NCI-H446 (cell line): ENCODE data around the gene ADCY1.

ENCODE experiments used
- DNase-seq, 2 experiments: peaks; one replicate each; lab custom pipeline; 2025; lab: John Stamatoyannopoulos, UW

Gene ADCY1

DNA sequence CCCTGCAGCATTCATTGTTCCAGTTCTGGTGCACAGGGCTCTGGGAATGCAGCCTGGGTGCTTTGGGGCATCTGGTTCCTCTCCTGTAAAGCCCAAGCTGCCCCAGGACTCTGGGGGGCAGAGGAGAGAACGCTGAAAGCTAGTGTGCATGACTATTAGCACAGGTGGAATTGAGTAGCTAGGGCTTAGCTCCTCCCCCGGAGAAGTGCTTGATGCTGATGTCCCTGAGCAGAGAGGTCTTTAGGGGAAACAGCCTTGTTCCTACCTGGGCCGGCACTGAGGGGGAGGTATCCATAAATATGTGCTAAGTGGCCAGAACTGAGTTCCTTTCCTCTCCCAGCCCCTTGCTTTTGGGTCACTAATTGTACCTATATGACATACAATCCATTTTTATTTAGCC lies 3.9 kb downstream of the ADCY1 start:
- DNase-seq: no peak

DNA sequence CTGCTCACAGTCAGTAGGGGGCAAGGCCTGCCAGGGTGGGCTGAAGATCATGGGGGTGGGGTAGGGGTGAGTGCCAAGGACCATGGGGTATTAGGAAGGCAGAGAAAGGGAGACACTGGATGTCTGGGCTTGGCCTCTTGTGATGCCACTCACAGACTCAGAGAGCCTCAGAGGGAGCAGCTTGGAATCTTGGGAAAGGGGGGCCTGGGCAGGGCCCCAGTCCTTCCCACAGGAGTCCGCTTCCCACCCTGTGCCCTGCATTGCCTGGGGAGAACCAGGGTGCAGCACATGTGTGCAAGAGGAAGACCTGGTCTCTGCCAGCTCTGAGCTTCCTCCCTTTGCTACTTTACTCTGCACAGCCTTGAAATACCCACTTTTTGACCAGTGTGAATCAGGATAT lies 4.3 kb downstream of the ADCY1 start:
- no peak for DNase-seq

GRCh38 chr7:45579391-45579801 lies 5.2 kb downstream of the ADCY1 start:
- no peak for DNase-seq

DNA sequence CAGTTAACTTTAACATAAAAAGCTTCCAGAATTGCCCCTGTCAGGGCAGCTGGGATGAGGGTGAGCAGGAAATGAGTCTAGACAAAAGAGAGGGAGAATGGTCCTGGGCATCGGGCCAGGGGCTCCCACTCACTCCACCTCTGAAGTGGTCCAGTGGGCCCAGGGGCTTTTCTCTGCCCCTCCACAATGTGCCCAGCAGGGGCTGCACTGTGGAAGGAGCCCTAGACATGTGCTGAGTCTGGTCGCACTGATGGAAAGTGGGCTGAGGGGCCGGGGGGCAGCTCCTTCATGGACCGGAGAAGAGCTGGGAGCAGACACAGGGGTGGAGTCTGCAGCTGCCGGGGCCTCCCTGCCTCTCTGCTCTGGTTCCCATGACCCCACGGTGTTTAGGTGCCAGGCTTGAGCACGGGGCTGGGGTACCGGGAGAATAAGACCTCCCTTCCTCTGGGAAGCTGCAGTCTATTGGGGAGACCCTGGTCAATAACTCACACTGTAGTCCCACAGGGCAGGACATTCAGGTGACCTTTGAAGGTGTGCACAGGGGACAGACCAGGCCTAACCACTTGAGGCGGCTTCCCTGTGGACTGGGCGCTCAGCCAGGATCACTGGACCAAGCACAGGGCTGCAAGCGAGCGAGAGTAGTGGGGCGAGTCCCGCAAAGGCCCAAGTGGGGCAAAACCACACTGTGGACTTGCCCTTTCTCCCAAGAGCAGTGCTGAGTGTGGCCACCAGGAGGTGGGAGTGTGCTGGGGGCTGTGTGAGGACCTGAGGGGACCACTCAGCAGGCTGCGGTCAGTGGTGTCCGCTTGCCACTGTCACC lies 6.1 kb downstream of the ADCY1 start:
- no peak for DNase-seq

DNA sequence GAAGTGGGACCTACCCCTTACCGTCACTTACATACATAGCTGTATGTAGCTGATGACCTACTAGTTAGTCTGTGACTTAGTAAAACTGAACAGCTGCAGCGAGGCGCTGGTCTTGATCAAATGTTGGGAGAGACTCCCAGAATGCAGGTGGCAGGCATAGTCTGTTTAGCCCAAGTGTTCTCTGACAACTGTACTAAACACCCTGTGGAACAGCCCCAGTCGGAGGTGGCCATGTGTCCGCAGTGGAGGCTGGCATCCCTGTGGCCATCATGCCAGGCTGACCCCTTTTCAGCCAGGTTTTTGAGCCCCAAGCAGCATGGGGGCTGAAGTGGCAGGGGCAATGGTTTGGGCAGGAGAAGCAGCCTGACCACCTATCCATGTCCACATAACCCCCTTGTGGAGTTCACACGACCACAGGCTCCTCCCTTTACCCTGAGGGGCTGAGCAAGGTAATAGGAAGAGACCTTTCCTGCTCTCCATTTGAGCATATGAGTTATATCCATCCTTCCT lies 7.2 kb downstream of the ADCY1 start:
- no peak for DNase-seq

DNA sequence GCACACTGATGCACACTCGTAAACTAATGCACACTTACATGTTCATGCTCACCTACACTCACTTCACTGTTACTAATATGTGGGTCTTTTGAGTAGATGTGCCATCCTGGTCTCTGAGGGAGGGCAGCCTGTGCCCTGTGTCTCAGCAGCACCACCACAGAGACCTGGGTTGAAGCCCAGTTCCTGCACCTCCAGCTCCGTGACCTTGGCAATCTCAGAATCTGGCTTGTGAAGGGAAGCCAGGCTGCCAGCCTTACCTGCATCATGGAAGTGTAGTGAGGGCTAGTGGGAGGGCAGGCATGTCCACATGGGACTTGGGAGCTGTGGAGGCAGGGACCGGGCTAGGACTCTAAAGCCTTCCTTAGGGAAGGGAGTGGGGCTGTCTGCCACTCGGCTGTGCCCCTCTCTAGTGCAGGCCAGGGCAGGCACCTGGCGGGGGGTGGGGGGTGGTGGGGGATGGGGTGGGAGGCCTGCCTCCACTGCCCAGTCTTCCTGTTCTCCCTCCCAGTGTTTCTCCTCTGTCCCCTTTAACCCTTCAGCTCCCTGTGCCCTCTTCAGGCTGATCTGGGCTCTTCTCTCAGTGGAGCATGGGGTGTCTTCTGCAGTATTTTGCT lies 8.1 kb downstream of the ADCY1 start:
- DNase-seq: no peak

GRCh38 chr7:45582868-45583277 lies 8.7 kb downstream of the ADCY1 start:
- DNase-seq: no peak

DNA sequence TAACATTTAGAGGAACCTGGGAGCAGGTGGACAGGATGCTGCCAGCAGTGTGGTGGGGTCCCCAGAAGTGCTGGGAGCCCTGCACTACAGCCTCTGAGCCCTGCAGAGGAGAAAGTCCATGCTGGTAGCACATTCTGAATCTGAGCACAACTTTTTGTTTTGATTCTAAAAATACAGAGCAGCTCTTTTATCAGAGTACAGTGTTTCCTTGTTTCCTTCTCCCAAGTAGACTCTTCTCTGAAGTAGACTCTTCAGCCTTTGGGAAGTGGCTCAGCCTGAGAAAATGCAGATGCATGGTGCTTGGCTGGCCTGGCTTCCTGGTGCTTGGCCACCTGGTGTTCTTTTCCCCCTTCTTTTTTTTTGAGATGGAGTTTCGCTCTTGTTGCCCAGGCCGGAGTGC lies 9.1 kb downstream of the ADCY1 start:
- DNase-seq: no peak

DNA sequence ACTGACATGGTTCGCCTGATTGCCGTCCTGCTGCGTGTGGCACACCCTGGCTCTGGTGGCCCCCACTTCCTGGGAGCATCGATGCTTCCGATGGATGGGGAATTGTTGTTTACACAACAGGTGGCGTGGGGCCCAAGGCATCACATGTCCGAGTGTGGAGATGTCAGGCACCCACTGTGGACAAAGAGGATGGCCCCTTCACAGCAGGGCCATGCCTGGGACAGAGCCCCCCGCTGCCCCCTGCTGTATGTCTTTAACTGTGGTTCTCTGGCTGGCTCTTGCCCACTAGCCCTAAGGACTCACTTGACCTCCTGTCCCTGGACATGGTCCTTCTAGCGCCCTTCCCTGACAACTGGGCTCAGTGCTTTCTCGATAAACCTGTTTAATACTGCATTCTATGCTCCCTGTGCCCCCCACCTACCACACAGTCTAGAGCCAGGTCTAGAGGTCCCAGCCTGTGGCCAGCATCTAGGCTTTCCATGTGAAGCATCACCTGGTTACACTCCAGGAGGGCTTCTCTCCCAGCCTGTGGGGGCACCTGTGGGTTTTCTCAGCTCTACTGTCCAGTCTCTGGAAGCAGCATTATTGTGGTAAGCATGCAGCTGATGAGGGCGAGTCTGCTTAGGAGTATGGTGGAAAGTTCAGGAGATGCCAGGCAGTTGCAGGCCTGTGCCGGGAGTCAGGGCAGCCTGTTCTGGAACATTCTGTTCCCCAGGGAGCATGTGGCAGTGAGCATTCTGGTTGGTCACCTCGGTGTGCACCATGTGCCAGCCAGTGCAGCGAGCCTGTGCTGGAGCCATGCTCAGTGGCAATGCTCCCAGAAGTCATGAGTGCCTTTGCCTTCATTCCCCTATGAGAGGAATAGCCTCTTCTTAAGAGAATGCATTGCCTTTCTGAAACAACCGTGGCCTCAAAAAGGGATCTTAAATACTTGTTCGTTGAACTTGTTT lies 10.4 kb downstream of the ADCY1 start:
- no peak for DNase-seq

DNA sequence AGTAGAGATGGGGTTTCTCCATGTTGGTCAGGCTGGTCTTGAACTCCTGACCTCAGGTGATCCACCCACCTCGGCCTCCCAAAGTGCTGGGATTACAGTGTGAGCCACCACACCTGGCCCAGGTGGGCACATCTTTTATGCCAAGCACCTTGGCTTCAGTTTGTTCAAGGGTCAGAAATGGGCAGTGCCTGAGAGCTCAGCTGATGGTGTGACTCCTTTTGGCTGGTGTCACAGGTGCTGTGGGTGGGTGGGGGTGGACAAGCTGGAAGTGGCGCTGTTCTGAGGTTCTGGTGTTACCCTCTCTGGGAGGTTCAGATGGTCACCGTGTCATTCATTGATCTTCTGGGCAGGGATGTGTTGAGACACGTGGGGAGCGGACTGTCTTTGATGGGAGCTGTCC lies 11.5 kb downstream of the ADCY1 start:
- no peak for DNase-seq

GRCh38 chr7:45586542-45587520 lies 12.7 kb downstream of the ADCY1 start:
- no peak for DNase-seq

- no peak for DNase-seq
Measured at GRCh38 chr7:45588466-45588865, 14.3 kb downstream of the ADCY1 start.

GRCh38 chr7:45589061-45589460 lies 14.9 kb downstream of the ADCY1 start:
- no peak for DNase-seq

DNA sequence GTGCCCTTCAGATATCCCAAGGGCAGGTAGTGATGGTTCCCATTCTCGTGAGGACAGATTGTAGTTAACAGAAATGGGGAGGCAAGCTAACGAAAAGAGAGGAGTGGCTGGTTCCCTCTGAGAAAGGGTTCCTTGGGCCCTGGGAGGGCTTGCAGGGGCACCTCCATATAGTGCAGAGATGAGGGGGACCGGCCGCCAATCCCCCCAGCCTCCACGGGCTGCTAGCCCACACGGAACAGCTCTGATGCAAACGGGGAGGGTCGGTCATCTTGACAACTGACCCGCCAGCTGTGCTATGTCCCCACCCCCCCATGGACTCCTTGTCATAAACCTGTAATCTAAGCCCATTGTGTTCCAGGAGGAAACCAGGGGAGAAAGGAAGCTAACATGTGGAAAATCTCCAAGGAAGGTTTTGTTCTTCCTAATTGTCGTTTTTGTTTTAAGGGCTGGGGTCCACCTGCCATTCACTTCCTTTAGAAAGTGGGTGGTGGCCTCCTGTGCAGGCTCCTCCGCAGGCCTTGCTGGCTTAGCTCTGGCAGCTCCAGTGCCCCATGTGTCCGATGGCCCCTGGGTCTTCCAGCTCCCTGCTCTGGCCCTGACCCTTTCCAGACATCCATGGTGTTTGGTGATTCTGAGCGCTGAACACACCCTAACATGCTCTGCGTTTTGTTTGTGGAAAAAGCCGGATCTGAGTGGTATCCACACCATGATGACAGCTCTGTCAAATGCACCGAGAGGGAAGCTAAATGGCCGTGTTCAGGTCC lies 15.9 kb downstream of the ADCY1 start:
- DNase-seq: no peak

- DNase-seq: no peak
Measured at GRCh38 chr7:45590679-45591057, 16.5 kb downstream of the ADCY1 start.

- DNase-seq: no peak
Measured at GRCh38 chr7:45591101-45591906, 17.1 kb downstream of the ADCY1 start.

DNA sequence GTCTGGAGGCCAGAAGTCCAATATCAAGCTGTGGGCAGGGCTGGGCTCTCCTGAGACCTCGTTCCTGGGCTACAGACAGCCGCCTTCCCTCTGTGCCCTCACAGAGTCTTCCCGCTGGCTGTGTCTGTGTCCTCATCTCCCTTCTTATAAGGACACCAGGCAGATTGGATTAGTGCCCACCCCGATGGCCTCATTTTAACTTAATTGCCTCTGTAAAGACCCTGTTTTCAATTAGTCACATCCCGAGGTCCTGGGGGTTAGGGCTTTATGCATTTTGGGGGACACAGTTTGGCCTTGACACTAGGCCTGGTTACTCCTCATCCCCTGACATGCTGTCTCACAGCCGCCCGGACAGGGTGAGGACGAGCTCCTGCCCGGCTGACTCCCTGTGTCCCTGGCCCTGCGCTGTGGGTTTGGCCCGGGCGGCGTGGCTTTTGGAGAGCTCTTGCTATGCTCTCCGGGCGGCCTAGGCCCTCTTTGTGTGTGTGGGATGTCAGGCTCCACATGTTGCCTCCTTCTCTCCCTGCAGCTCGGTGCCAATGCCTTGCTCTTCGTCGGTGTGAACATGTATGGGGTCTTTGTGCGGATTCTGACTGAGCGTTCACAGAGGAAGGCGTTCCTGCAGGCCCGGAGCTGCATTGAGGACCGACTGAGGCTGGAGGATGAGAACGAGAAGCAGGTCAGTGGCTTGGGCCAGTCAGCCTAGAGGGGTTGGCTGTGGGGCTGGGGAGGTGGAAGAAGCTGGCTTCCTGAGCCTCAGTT lies 18.2 kb downstream of the ADCY1 start:
- no peak for DNase-seq

- DNase-seq: no peak
Measured at GRCh38 chr7:45593121-45593541, 19.0 kb downstream of the ADCY1 start.

DNA sequence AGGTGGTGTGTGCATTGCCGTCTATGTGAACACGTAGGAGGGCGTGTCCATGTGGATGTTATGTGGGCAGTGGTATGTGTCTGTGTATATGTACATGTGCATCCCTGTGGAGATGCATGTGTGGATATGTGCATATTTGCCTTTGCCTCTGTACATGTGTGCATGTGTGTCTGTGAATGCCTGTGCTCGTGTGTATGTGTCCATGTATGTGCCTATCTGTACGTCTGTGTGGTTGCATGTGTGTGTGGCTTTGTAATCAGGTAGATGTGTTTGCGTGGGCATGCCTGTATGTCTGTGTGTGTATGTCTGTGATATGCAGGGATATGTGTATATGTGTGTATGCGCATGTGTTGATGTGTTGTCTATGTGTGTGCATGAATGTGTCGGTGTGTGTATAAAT lies 19.7 kb downstream of the ADCY1 start:
- no peak for DNase-seq
